ENCODE results near the gene ZDHHC1. TPM values are rescaled to one million over a fixed set of nuclear protein-coding genes. Genes with fewer than 3 reads are reported as not detected.
A peak's percentile ranks its signal among the peaks of the same experiment; 100 is the strongest.

Gene ZDHHC1
- total and polyA plus RNA-seq, 2 of the 13 experiments (the other 11 are each of a cell fraction or from before 2014, with no cell fraction given): 0.51 to 1.1 TPM

GRCh38 chr16:67429053-67429798 is 12.9 kb upstream of the ZDHHC1 start (continued):
- TF ChIP-seq ZNF749 (CRISPR knock-in tag; IDR thresholded peaks at IDR 0.05; ENCODE audit: borderline replicate concordance) (no peak), ESRRA (CRISPR knock-in tag; IDR thresholded peaks at IDR 0.05; ENCODE audit: low read depth) (peak; percentile 99), NPAS2 (CRISPR knock-in tag; IDR thresholded peaks at IDR 0.05; ENCODE audit: borderline replicate concordance) (no peak), CENPBD1 (CRISPR knock-in tag; IDR thresholded peaks at IDR 0.05; ENCODE audit: borderline replicate concordance, low read depth) (no peak), PHF21A (CRISPR knock-in tag; IDR thresholded peaks at IDR 0.05) (no peak; the same call in 1 of the 2 replicates), ZFP36L2 (CRISPR knock-in tag; IDR thresholded peaks at IDR 0.05) (no peak), MNT (IDR thresholded peaks at IDR 0.05) (no peak), HNF4A (CRISPR knock-in tag; IDR thresholded peaks at IDR 0.05) (peak; percentile 66), MEIS2 (CRISPR knock-in tag; IDR thresholded peaks at IDR 0.05) (no peak), ZNF512 (CRISPR knock-in tag; IDR thresholded peaks at IDR 0.05) (no peak), ZNF616 (CRISPR knock-in tag; IDR thresholded peaks at IDR 0.05; ENCODE audit: low read depth) (no peak), ZNF558 (CRISPR knock-in tag; IDR thresholded peaks at IDR 0.05; ENCODE audit: borderline replicate concordance) (no peak), ZNF460 (CRISPR knock-in tag; IDR thresholded peaks at IDR 0.05; ENCODE audit: borderline replicate concordance) (no peak), ZNF256 (CRISPR knock-in tag; conservative IDR thresholded peaks at IDR 0.05) (no peak), ZSCAN20 (CRISPR knock-in tag; IDR thresholded peaks at IDR 0.05; ENCODE audit: borderline replicate concordance) (no peak), ZNF251 (CRISPR knock-in tag; IDR thresholded peaks at IDR 0.05) (no peak; the same call in 1 of the 2 replicates), EP300 (IDR thresholded peaks at IDR 0.05; ENCODE audit: low read depth in 2 of 2, low read length in 2 of 2) (0 out of 4 replicates have a peak, but pooled peaks of 1 of the 2 experiments have one; percentile 6), EP300 (CRISPR knock-in tag; IDR thresholded peaks at IDR 0.05; ENCODE audit: borderline replicate concordance) (no peak), STAT5B (CRISPR knock-in tag; IDR thresholded peaks at IDR 0.05) (no peak), ZNF512B (CRISPR knock-in tag; IDR thresholded peaks at IDR 0.05; ENCODE audit: borderline replicate concordance) (0 out of 2 replicates have a peak, but pooled peaks have one; percentile 84), RXRA (CRISPR knock-in tag; IDR thresholded peaks at IDR 0.05) (peak; percentile 69; the same call in 1 of the 2 replicates), ZNF451 (CRISPR knock-in tag; IDR thresholded peaks at IDR 0.05) (no peak), ZKSCAN5 (CRISPR knock-in tag; IDR thresholded peaks at IDR 0.05) (no peak), ATF7-NPFF (CRISPR knock-in tag; IDR thresholded peaks at IDR 0.05; ENCODE audit: low read depth) (no peak; the same call in 1 of the 2 replicates)

Measured in HepG2 (cell line).